PC-3 (cell line): ENCODE measurements around the gene PAPSS2. TPM values are rescaled to one million over a fixed set of nuclear protein-coding genes. Genes with fewer than 3 reads are reported as not detected.

ENCODE experiments used
- ATAC-seq: fragments of 200-7000 bp; cut with Tn5 transposase; 2 replicates; pipeline ENCODE4 v1.9.1; 2020; ENCODE audit warnings: mild to moderate bottlenecking, moderate library complexity
- BruUV-seq: library from RNA; stranded (reverse); fragments of 400-500 nt; replicated peaks from 2 replicates; lab custom pipeline; 2021; lab: Mats Ljungman, UMichigan
- CTCF ChIA-PET: fragments of 300-600 bp; sonication (Branson Sonifier 250); formaldehyde crosslinking; loops from one replicate; lab custom pipeline; 2022; ENCODE audit warnings: antibody characterized with exemption; lab: Charles Lee
- POLR2A ChIA-PET: fragments of 300-600 bp; sonication (Branson Sonifier 250); formaldehyde crosslinking; loops from one replicate; lab custom pipeline; 2022; ENCODE audit warnings: antibody characterized with exemption; ENCODE audit not compliant: unreplicated experiment; lab: Charles Lee
- DNase-seq: peaks from one replicate; pipeline ENCODE4 v3.0.0-alpha.2; 2015
- H2AFZ ChIP-seq: fragments of 300-600 bp; sonication (generic); 2 replicates; pipeline ENCODE4 v1.6.0; 2016; ENCODE audit warnings: antibody characterized with exemption, low read length
- H3F3A ChIP-seq: fragments of 300-600 bp; sonication (generic); one replicate; pipeline ENCODE4 v1.6.0; 2017; ENCODE audit warnings: antibody characterized with exemption, low read length, control low read depth, mild to moderate bottlenecking; ENCODE audit not compliant: unreplicated experiment
- H3K27ac ChIP-seq: fragments of 300-600 bp; sonication (generic); 2 replicates; pipeline ENCODE4 v1.5.1; 2016; ENCODE audit warnings: mild to moderate bottlenecking, low read length
- H3K27me3 ChIP-seq: fragments of 300-600 bp; sonication (generic); 2 replicates; pipeline ENCODE4 v1.6.1; 2016; ENCODE audit warnings: low read length, mixed read lengths
- H3K36me3 ChIP-seq: fragments of 300-600 bp; sonication (generic); 2 replicates; pipeline ENCODE4 v1.6.1; 2016; ENCODE audit warnings: low read depth, mixed run types, low read length, mixed read lengths
- H3K4me1 ChIP-seq: fragments of 300-600 bp; sonication (generic); 2 replicates; pipeline ENCODE4 v1.5.1; 2016; ENCODE audit warnings: low read length; ENCODE audit not compliant: insufficient read depth
- H3K4me2 ChIP-seq: fragments of 300-600 bp; sonication (generic); 2 replicates; pipeline ENCODE4 v1.6.0; 2016; ENCODE audit warnings: low read length
- H3K4me3 ChIP-seq: fragments of 300-600 bp; sonication (generic); 2 replicates; pipeline ENCODE4 v1.5.1; 2016; ENCODE audit warnings: mild to moderate bottlenecking, low read length, mixed read lengths
- H3K79me2 ChIP-seq: fragments of 300-600 bp; sonication (generic); 2 replicates; pipeline ENCODE4 v1.6.1; 2017; ENCODE audit warnings: low read length, mixed read lengths
- H3K9ac ChIP-seq: fragments of 300-600 bp; sonication (generic); 2 replicates; pipeline ENCODE4 v1.6.0; 2016; ENCODE audit warnings: mild to moderate bottlenecking, low read length
- H3K9me2 ChIP-seq: fragments of 300-600 bp; sonication (generic); replicated peaks from 2 replicates; pipeline ENCODE4 v1.6.1; 2016; ENCODE audit warnings: mixed run types, low read length, mixed read lengths
- H3K9me3 ChIP-seq: fragments of 300-600 bp; sonication (generic); 2 replicates; pipeline ENCODE4 v1.6.1; 2016; ENCODE audit warnings: low read length, mixed read lengths
- H4K20me1 ChIP-seq: fragments of 300-600 bp; sonication (generic); 2 replicates; pipeline ENCODE4 v1.6.1; 2016; ENCODE audit warnings: low read length, mixed read lengths
- CTCF ChIP-seq: fragments of 300-600 bp; sonication (generic); conservative IDR thresholded peaks from 2 replicates; pipeline ENCODE4 v1.5.1; 2017; ENCODE audit warnings: antibody characterized with exemption, low read depth, mild to moderate bottlenecking, low read length
- EZH2 ChIP-seq: fragments of 300-600 bp; sonication (generic); IDR thresholded peaks from one replicate; pipeline ENCODE4 v1.6.1; 2017; ENCODE audit warnings: antibody characterized with exemption, mild to moderate bottlenecking, low read length; ENCODE audit not compliant: unreplicated experiment
- EZH2phosphoT487 ChIP-seq: fragments of 300-600 bp; sonication (generic); IDR thresholded peaks from 2 replicates; pipeline ENCODE4 v1.6.1; 2018; ENCODE audit warnings: mild to moderate bottlenecking, antibody characterized with exemption, low read length, borderline replicate concordance
- intact Hi-C: fragments of 100-400 bp; cut with micrococcal nuclease; formaldehyde crosslinking; loops from 2 replicates; pipeline ENCODE4 v1.9.0; 2023
- total RNA-seq: library from RNA; depleted of rRNA; stranded (reverse); fragments of >200 nt; gene quantifications from 2 replicates; pipeline ENCODE4 v1.2.3, GENCODE V29; 2014

The PAPSS2 gene
- total RNA-seq, 1 experiment from 2014 or later = 16.4 TPM

GRCh38 chr10:87765666-87766376, 106.1 kb downstream of the PAPSS2 start:
- Histone ChIP-seq H3K4me1 (peaks cover 32% of the 10 kb centered on the region), H3K9ac (no peak overlapping the region), H3K36me3 (peaks cover 10% of the 10 kb centered on the region; the same call in 1 of the 2 replicates), H3K9me2 (no peaks in the 10 kb centered on the region), H4K20me1 (no peaks in the 10 kb centered on the region), H3K4me2 (no peak overlapping the region), H3K27ac (no peak overlapping the region), H3K79me2 (no peaks in the 10 kb centered on the region), H3K27me3 (no peaks in the 10 kb centered on the region), H3F3A (no peaks in the 10 kb centered on the region), H3K4me3 (no peak overlapping the region), H3K9me3 (no peaks in the 10 kb centered on the region), H2AFZ (no peak overlapping the region)
- ATAC-seq (no peak), DNase-seq (no peak)
- CTCF ChIA-PET = no interaction called here
- no TSS peak for BruUV-seq
- intact Hi-C loops = no loop called here
- POLR2A ChIA-PET = no interaction called here
- no peak for TF ChIP-seq EZH2phosphoT487
- TF ChIP-seq EZH2 = no peak

GRCh38 chr10:87767253-87767652, 107.6 kb downstream of the PAPSS2 start:
- no TSS peak for BruUV-seq
- TF ChIP-seq CTCF (no peak), EZH2 (no peak), EZH2phosphoT487 (no peak)
- no peaks in the 10 kb centered on the region for H3K79me2 ChIP-seq
- peak overlapping the region; percentile 26; the same call in 1 of the 2 replicates for H3K27ac ChIP-seq
- CTCF ChIA-PET = no interaction called here
- DNase-seq (peak; percentile 46), ATAC-seq (peak; percentile 37; the same call in 1 of the 2 replicates)
- H3K27me3 ChIP-seq = no peaks in the 10 kb centered on the region
- no peak overlapping the region for H3K9ac ChIP-seq
- no peaks in the 10 kb centered on the region for H3K9me2 ChIP-seq
- no peak overlapping the region for H3K4me3 ChIP-seq
- no peak overlapping the region for H3K4me2 ChIP-seq
- H2AFZ ChIP-seq = no peak overlapping the region
- POLR2A ChIA-PET = no interaction called here
- H3K9me3 ChIP-seq = no peaks in the 10 kb centered on the region
- peaks cover 10% of the 10 kb centered on the region for H3K36me3 ChIP-seq
- intact Hi-C loops = no loop called here
- H3K4me1 ChIP-seq = peaks cover 25% of the 10 kb centered on the region
- no peaks in the 10 kb centered on the region for H4K20me1 ChIP-seq
- H3F3A ChIP-seq = no peaks in the 10 kb centered on the region

- Histone ChIP-seq H3F3A (peaks cover 6% of the 10 kb centered on the region), H3K9ac (no peak overlapping the region), H4K20me1 (no peaks in the 10 kb centered on the region), H2AFZ (no peak overlapping the region), H3K4me2 (no peak overlapping the region), H3K79me2 (no peaks in the 10 kb centered on the region), H3K36me3 (peaks cover 5% of the 10 kb centered on the region), H3K4me3 (no peak overlapping the region), H3K4me1 (peaks cover 33% of the 10 kb centered on the region), H3K9me3 (no peaks in the 10 kb centered on the region), H3K9me2 (no peaks in the 10 kb centered on the region), H3K27ac (no peak overlapping the region), H3K27me3 (no peaks in the 10 kb centered on the region)
- TF ChIP-seq EZH2phosphoT487 (no peak), CTCF (peak; percentile 66)
- peak; percentile 41 for ATAC-seq
- POLR2A ChIA-PET = no interaction called here
- no TSS peak for BruUV-seq
- CTCF ChIA-PET = no interaction called here
- DNase-seq = peak; percentile 59
- intact Hi-C loops = loop anchor here (1.0 kb wide), 1 partner anchor 116 kb away; no protein-coding TSS in a partner anchor
Observed at GRCh38 chr10:87771871-87772500, 112.3 kb downstream of the PAPSS2 start.
